Measurements from ENCODE around the gene MYBPC2. TPM values are rescaled to one million over a fixed set of nuclear protein-coding genes. Genes with fewer than 3 reads are reported as not detected.
A peak's percentile ranks its signal among the peaks of the same experiment; 100 is the strongest.

Gene MYBPC2
- total RNA-seq, 1 donor, result not detected

DNA sequence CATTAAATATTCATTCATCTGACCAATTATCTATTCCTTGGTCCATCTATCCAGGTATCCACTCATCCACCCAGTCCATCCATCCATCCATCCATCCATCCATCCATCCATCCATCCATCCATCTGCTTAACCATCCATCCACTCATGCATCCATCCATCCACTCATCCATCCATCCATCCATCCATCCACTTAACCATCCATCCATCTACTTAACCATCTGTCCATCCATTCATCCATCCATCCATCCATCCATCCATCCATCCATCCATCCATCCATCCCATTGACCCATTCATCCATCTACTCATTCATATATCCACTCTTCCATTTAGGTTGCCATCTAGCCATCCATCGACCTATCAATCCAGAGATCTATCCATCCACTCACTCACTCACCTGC lies 11.4 kb downstream of the MYBPC2 start:
- Histone ChIP-seq H3K9me3 (ENCODE audit: low read depth, low read length) (no peaks in the 10 kb centered on the region), H3K4me3 (ENCODE audit: insufficient read depth, low read length) (no peak overlapping the region), H2AFZ (ENCODE audit: low read length) (no peak overlapping the region), H3K4me2 (ENCODE audit: insufficient read depth, low read length) (no peak overlapping the region), H3K79me2 (ENCODE audit: insufficient read depth, low read length) (no peaks in the 10 kb centered on the region), H3K27me3 (ENCODE audit: insufficient read depth, low read length) (no peaks in the 10 kb centered on the region), H4K20me1 (ENCODE audit: insufficient read depth, low read length) (no peaks in the 10 kb centered on the region), H3K4me1 (ENCODE audit: insufficient read depth, low read length) (no peaks in the 10 kb centered on the region), H3K27ac (ENCODE audit: low read depth, low read length) (no peak overlapping the region), H3K36me3 (ENCODE audit: insufficient read depth, low read length) (no peaks in the 10 kb centered on the region)
- TF ChIP-seq, protein P1, sequence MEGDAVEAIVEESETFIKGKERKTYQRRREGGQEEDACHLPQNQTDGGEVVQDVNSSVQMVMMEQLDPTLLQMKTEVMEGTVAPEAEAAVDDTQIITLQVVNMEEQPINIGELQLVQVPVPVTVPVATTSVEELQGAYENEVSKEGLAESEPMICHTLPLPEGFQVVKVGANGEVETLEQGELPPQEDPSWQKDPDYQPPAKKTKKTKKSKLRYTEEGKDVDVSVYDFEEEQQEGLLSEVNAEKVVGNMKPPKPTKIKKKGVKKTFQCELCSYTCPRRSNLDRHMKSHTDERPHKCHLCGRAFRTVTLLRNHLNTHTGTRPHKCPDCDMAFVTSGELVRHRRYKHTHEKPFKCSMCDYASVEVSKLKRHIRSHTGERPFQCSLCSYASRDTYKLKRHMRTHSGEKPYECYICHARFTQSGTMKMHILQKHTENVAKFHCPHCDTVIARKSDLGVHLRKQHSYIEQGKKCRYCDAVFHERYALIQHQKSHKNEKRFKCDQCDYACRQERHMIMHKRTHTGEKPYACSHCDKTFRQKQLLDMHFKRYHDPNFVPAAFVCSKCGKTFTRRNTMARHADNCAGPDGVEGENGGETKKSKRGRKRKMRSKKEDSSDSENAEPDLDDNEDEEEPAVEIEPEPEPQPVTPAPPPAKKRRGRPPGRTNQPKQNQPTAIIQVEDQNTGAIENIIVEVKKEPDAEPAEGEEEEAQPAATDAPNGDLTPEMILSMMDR (IDR thresholded peaks at IDR 0.05; ENCODE audit: extremely low read depth, low read depth, low read length), result no peak
- DNase-seq (ENCODE audit: insufficient read length, low spot score, missing footprints), result no peak

- H4K20me1 ChIP-seq (ENCODE audit: insufficient read depth, low read length), result no peaks in the 10 kb centered on the region
- peak; percentile 50 for DNase-seq (ENCODE audit: insufficient read length, low spot score, missing footprints)
- TF ChIP-seq, protein P1 (IDR thresholded peaks at IDR 0.05; ENCODE audit: extremely low read depth, low read depth, low read length), result no peak
Observed at GRCh38 chr19:50447053-50447452, 14.4 kb downstream of the MYBPC2 start.

DNA sequence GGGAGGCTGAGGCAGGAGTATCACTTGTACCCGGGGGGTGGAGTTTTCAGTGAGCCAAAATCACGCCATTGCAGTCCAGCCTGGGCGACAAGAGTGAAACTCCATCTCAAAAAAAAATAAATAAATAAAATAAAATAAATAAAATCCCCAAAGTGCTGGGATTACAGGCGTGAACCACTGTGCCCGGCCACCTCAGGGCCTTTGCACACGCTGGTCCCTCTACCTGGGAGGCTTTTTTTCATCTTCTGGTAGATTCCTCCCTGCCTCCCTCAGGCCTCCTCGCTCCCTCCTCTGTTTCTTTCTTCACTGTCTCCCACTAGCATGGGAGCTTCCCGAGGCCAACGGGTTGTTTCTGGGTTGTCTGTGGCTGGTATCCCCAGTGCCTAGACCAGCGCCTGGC lies 15.1 kb downstream of the MYBPC2 start:
- Histone ChIP-seq H3K4me2 (ENCODE audit: insufficient read depth, low read length) (no peak overlapping the region), H3K36me3 (ENCODE audit: insufficient read depth, low read length) (no peaks in the 10 kb centered on the region), H3K9me3 (ENCODE audit: low read depth, low read length) (no peaks in the 10 kb centered on the region), H3K4me3 (ENCODE audit: insufficient read depth, low read length) (no peak overlapping the region), H4K20me1 (ENCODE audit: insufficient read depth, low read length) (no peaks in the 10 kb centered on the region), H3K4me1 (ENCODE audit: insufficient read depth, low read length) (no peaks in the 10 kb centered on the region), H3K27ac (ENCODE audit: low read depth, low read length) (no peak overlapping the region), H2AFZ (ENCODE audit: low read length) (no peak overlapping the region), H3K79me2 (ENCODE audit: insufficient read depth, low read length) (no peaks in the 10 kb centered on the region), H3K27me3 (ENCODE audit: insufficient read depth, low read length) (peaks cover 4% of the 10 kb centered on the region)
- TF ChIP-seq, protein P1 (IDR thresholded peaks at IDR 0.05; ENCODE audit: extremely low read depth, low read depth, low read length), result no peak
- DNase-seq (ENCODE audit: insufficient read length, low spot score, missing footprints), result no peak

More at GRCh38 chr19:50447053-50447452, 14.4 kb downstream of the MYBPC2 start:
- H3K79me2 ChIP-seq (ENCODE audit: insufficient read depth, low read length), result no peaks in the 10 kb centered on the region
- peaks cover 4% of the 10 kb centered on the region for H3K27me3 ChIP-seq (ENCODE audit: insufficient read depth, low read length)
- no peak overlapping the region for H3K4me3 ChIP-seq (ENCODE audit: insufficient read depth, low read length)
- no peaks in the 10 kb centered on the region for H3K36me3 ChIP-seq (ENCODE audit: insufficient read depth, low read length)
- no peak overlapping the region for H2AFZ ChIP-seq (ENCODE audit: low read length)
- no peak overlapping the region for H3K27ac ChIP-seq (ENCODE audit: low read depth, low read length)
- H3K4me1 ChIP-seq (ENCODE audit: insufficient read depth, low read length), result no peaks in the 10 kb centered on the region
- no peak overlapping the region for H3K4me2 ChIP-seq (ENCODE audit: insufficient read depth, low read length)
- H3K9me3 ChIP-seq (ENCODE audit: low read depth, low read length), result no peaks in the 10 kb centered on the region

GRCh38 chr19:50449236-50449899 lies 16.7 kb downstream of the MYBPC2 start:
- H3K36me3 ChIP-seq (ENCODE audit: insufficient read depth, low read length), result no peaks in the 10 kb centered on the region
- no peaks in the 10 kb centered on the region for H3K9me3 ChIP-seq (ENCODE audit: low read depth, low read length)
- no peak overlapping the region for H2AFZ ChIP-seq (ENCODE audit: low read length)
- H4K20me1 ChIP-seq (ENCODE audit: insufficient read depth, low read length), result no peaks in the 10 kb centered on the region
- H3K4me3 ChIP-seq (ENCODE audit: insufficient read depth, low read length), result no peak overlapping the region
- DNase-seq (ENCODE audit: insufficient read length, low spot score, missing footprints), result peak; percentile 45
- H3K4me1 ChIP-seq (ENCODE audit: insufficient read depth, low read length), result no peaks in the 10 kb centered on the region
- H3K4me2 ChIP-seq (ENCODE audit: insufficient read depth, low read length), result no peak overlapping the region
- no peak overlapping the region for H3K27ac ChIP-seq (ENCODE audit: low read depth, low read length)
- no peaks in the 10 kb centered on the region for H3K79me2 ChIP-seq (ENCODE audit: insufficient read depth, low read length)
- peaks cover 4% of the 10 kb centered on the region for H3K27me3 ChIP-seq (ENCODE audit: insufficient read depth, low read length)
- TF ChIP-seq, protein P1 (IDR thresholded peaks at IDR 0.05; ENCODE audit: extremely low read depth, low read depth, low read length), result no peak

Measured in osteoblast (primary cell).